SK-N-SH (cell line): ENCODE data around the gene SHC3. TPM values are rescaled to one million over a fixed set of nuclear protein-coding genes. Genes with fewer than 3 reads are reported as not detected.

Source experiments
- CTCF ChIA-PET: fragments of 300-600, 350-600 bp; formaldehyde crosslinking; extraction: SDS; loops from one replicate; lab custom pipeline; 2021; lab: Yijun Ruan, JAX
- POLR2A ChIA-PET: fragments of 350-600 bp; sonication (Branson Sonifier 250); formaldehyde crosslinking; extraction: SDS; loops from one replicate; lab custom pipeline; 2020; ENCODE audit warnings: antibody characterized with exemption, inconsistent platforms; lab: Yijun Ruan, JAX
- DNase-seq: peaks from one replicate; pipeline ENCODE4 v3.0.0; 2012
- H2AFZ ChIP-seq: fragments of 200-600 bp; sonication (generic); 2 replicates; pipeline ENCODE4 v1.8.1; 2016; ENCODE audit warnings: antibody characterized with exemption, mild to moderate bottlenecking, low read depth
- H3F3A ChIP-seq: fragments of 200-600 bp; sonication (generic); replicated peaks from 2 replicates; pipeline ENCODE3; 2016; ENCODE audit warnings: antibody characterized with exemption, mild to moderate bottlenecking; ENCODE audit not compliant: insufficient read depth
- H3K27ac ChIP-seq, 2 experiments: fragments of 200-500 bp in 1 of 2; fragments of 200-600 bp in 1 of 2; sonication (Bioruptor generic) in 1 of 2; sonication (generic), shearing (Covaris generic) in 1 of 2; 2 replicates each; pipeline versions ENCODE4 v1.5.1 to v1.6.1; 2014 to 2016; ENCODE audit warnings: low read depth in 2 of 2, inconsistent platforms in 1 of 2, low read length in 1 of 2, mild to moderate bottlenecking in 1 of 2, mixed read lengths in 1 of 2
- H3K27me3 ChIP-seq: fragments of 200-600 bp; sonication (generic), shearing (Covaris generic); 2 replicates; pipeline ENCODE4 v1.6.1; 2016; ENCODE audit warnings: mixed run types; ENCODE audit not compliant: insufficient read depth
- H3K36me3 ChIP-seq, 2 experiments: fragments of 200-500 bp in 1 of 2; fragments of 200-600 bp in 1 of 2; sonication (Bioruptor generic) in 1 of 2; sonication (generic) in 1 of 2; replicated peaks in 1 of 2; 2 replicates each; pipeline versions ENCODE3 to v1.5.1; 2014 to 2016; ENCODE audit warnings: low read length in 1 of 2, mild to moderate bottlenecking in 1 of 2; ENCODE audit not compliant: insufficient read depth in 2 of 2, control insufficient read depth in 1 of 2
- H3K4me1 ChIP-seq, 2 experiments: fragments of 200-500 bp in 1 of 2; fragments of 200-600 bp in 1 of 2; sonication (Bioruptor generic) in 1 of 2; sonication (generic), shearing (Covaris generic) in 1 of 2; 2 replicates each; pipeline versions ENCODE4 v1.5.1 to v1.6.1; 2014 to 2016; ENCODE audit warnings: low read depth in 1 of 2, low read length in 1 of 2, mixed run types in 1 of 2; ENCODE audit not compliant: insufficient read depth in 2 of 2, control insufficient read depth in 1 of 2
- H3K4me2 ChIP-seq: fragments of 200-600 bp; sonication (generic), shearing (Covaris generic); 2 replicates; pipeline ENCODE4 v1.6.1; 2017; ENCODE audit warnings: mixed run types
- H3K4me3 ChIP-seq, 2 experiments: fragments of 200-500 bp in 1 of 2; fragments of 200-600 bp in 1 of 2; sonication (Bioruptor generic) in 1 of 2; sonication (generic), shearing (Covaris generic) in 1 of 2; 2 replicates each; pipeline versions ENCODE4 v1.5.1 to v1.8.1; 2014 to 2016; ENCODE audit warnings: low read depth in 2 of 2, inconsistent platforms in 1 of 2, low read length in 1 of 2, mild to moderate bottlenecking in 1 of 2, mixed read lengths in 1 of 2, moderate library complexity in 1 of 2
- H3K79me2 ChIP-seq: fragments of 200-600 bp; sonication (generic); 2 replicates; pipeline ENCODE4 v1.8.1; 2017; ENCODE audit warnings: mild to moderate bottlenecking; ENCODE audit not compliant: insufficient read depth
- H3K9ac ChIP-seq: fragments of 200-600 bp; sonication (generic); 2 replicates; pipeline ENCODE4 v1.6.1; 2017; ENCODE audit warnings: mixed run types
- H3K9me2 ChIP-seq: fragments of 200-600 bp; sonication (generic); 2 replicates; pipeline ENCODE4 v1.6.1; 2017; ENCODE audit warnings: mixed run types
- H3K9me3 ChIP-seq: fragments of 200-600 bp; sonication (generic); 2 replicates; pipeline ENCODE4 v1.6.1; 2017; ENCODE audit warnings: mixed run types, mild to moderate bottlenecking, moderate library complexity
- H4K20me1 ChIP-seq: fragments of 200-600 bp; sonication (generic); 2 replicates; pipeline ENCODE4 v1.6.1; 2017; ENCODE audit warnings: mild to moderate bottlenecking, mixed run types; ENCODE audit not compliant: insufficient read depth
- EP300 ChIP-seq, 2 experiments: IDR thresholded peaks; 2 replicates each; pipeline versions ENCODE4 v1.4.0 to v1.6.1; 2012; ENCODE audit warnings: borderline replicate concordance in 1 of 2, low read depth in 1 of 2, low read length in 1 of 2
- FOXJ3 ChIP-seq: sonication (generic); formaldehyde crosslinking; IDR thresholded peaks from 2 replicates; pipeline ENCODE4 v1.5.1; 2020; ENCODE audit warnings: mild to moderate bottlenecking, missing genetic modification reagents
- GATA2 ChIP-seq: sonication (generic); formaldehyde crosslinking; IDR thresholded peaks from 2 replicates; pipeline ENCODE4 v1.5.0; 2020; ENCODE audit warnings: mild to moderate bottlenecking, missing genetic modification reagents
- MAX ChIP-seq: IDR thresholded peaks from 2 replicates; pipeline ENCODE4 v1.4.0; 2012; ENCODE audit warnings: low read depth
- MEF2A ChIP-seq: IDR thresholded peaks from 2 replicates; pipeline ENCODE4 v1.4.0; 2012; ENCODE audit warnings: low read depth, borderline replicate concordance
- NFIC ChIP-seq: IDR thresholded peaks from 2 replicates; pipeline ENCODE4 v1.4.0; 2012; ENCODE audit warnings: borderline replicate concordance
- RAD21 ChIP-seq: IDR thresholded peaks from 2 replicates; pipeline ENCODE4 v1.6.1; 2012; ENCODE audit warnings: mild to moderate bottlenecking, low read length
- REST ChIP-seq: IDR thresholded peaks from 2 replicates; pipeline ENCODE4 v1.6.1; 2012; ENCODE audit warnings: mild to moderate bottlenecking, low read depth, low read length, moderate library complexity
- SIN3A ChIP-seq: IDR thresholded peaks from 2 replicates; pipeline ENCODE4 v1.6.1; 2012; ENCODE audit warnings: low read depth, mild to moderate bottlenecking, low read length, moderate library complexity, borderline replicate concordance
- SMC3 ChIP-seq: IDR thresholded peaks from 2 replicates; pipeline ENCODE4 v1.6.1; 2012; ENCODE audit warnings: low read depth, low read length, improper control_type of control experiment
- YY1 ChIP-seq: IDR thresholded peaks from 2 replicates; pipeline ENCODE4 v1.4.0; 2012; ENCODE audit warnings: low read depth, mild to moderate bottlenecking
- WGBS: methylation state at CpG from one replicate; pipeline ENCODE4 v1.1.6; 2017; ENCODE audit warnings: low lambda C conversion rate; 5-methylcytosine and 5-hydroxymethylcytosine counted together
- polyA plus RNA-seq, 3 experiments: library from polyadenylated mRNA; depleted of rRNA; stranded (reverse); fragments of >200 nt; gene quantifications; 2 replicates each; pipeline ENCODE4 v1.2.3, GENCODE V29; 2012
- TF ChIP-seq, protein P1 (sequence below): fragments of 150-350 bp; IDR thresholded peaks from 2 replicates; pipeline ENCODE4 v1.6.1; 2017; ENCODE audit warnings: antibody characterized with exemption, low read length, low read depth, borderline replicate concordance
- TF ChIP-seq, protein P2 (sequence below): fragments of 200-600 bp; sonication (generic); IDR thresholded peaks from 2 replicates; pipeline ENCODE4 v1.6.1; 2017; ENCODE audit warnings: antibody characterized with exemption, mild to moderate bottlenecking, moderate library complexity
- TF ChIP-seq, protein P3 (sequence below): IDR thresholded peaks from 2 replicates; pipeline ENCODE4 v1.4.0; 2012; ENCODE audit warnings: low read depth, borderline replicate concordance

Gene SHC3
- polyA plus RNA-seq, 1 of the 3 experiments (the other 2 are of a cell fraction): 3.2 TPM

DNA sequence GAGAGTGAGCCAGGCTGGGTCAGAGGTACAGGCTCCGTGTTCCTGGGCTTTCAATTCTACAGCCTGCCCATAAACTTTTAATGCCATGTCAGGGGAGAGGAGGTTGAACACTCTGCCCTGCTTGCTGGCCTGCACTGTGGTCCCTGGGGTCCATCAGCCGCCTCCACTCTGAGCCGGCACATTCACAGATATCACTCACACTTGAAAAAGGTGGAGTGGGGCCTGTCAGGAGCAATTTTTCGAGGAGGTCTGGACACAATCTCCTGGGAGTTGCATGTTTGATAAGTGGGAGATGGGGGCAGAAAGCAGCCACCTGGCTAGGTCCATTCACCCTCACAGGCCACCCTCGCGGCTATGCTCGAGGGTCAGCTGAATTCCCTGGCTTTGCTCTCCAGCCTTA, 164.5 kb downstream of the SHC3 start:
- H3F3A ChIP-seq: no peaks in the 10 kb centered on the region
- no peak for TF ChIP-seq EP300 (IDR thresholded peaks at IDR 0.05; ENCODE audit: borderline replicate concordance in 1 of 2, low read depth in 1 of 2, low read length in 1 of 2)
- TF ChIP-seq MAX: no peak
- TF ChIP-seq, protein P1, sequence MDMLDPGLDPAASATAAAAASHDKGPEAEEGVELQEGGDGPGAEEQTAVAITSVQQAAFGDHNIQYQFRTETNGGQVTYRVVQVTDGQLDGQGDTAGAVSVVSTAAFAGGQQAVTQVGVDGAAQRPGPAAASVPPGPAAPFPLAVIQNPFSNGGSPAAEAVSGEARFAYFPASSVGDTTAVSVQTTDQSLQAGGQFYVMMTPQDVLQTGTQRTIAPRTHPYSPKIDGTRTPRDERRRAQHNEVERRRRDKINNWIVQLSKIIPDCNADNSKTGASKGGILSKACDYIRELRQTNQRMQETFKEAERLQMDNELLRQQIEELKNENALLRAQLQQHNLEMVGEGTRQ: no peak
- no peak for TF ChIP-seq SMC3
- TF ChIP-seq GATA2: no peak
- no peak for TF ChIP-seq NFIC
- TF ChIP-seq YY1: no peak
- no peak for TF ChIP-seq RAD21
- no peak for TF ChIP-seq REST
- TF ChIP-seq SIN3A: no peak
- no peak for TF ChIP-seq MEF2A
- WGBS: 88% methylated on average over 5 of the region's 7 CpGs
- no peaks in the 10 kb centered on the region for H3K9me2 ChIP-seq
- no peak overlapping the region for H3K4me3 ChIP-seq
- H4K20me1 ChIP-seq: no peaks in the 10 kb centered on the region
- no peak overlapping the region for H3K4me2 ChIP-seq
- no peak overlapping the region for H3K9ac ChIP-seq
- H3K9me3 ChIP-seq: no peaks in the 10 kb centered on the region
- H2AFZ ChIP-seq: no peak overlapping the region
- no peaks in the 10 kb centered on the region for H3K27me3 ChIP-seq
- H3K36me3 ChIP-seq: peaks cover 3 to 6% of the 10 kb centered on the region in 2 experiments
- H3K4me1 ChIP-seq: peaks cover 0 to 13% of the 10 kb centered on the region in 2 experiments; a peak in 2 of 4 replicates
- DNase-seq: no peak
- ChIA-PET POLR2A (no interaction called here), CTCF (no interaction called here)
- H3K79me2 ChIP-seq: no peaks in the 10 kb centered on the region
- no peak overlapping the region for H3K27ac ChIP-seq

- no peak overlapping the region for H2AFZ ChIP-seq
- POLR2A ChIA-PET: no interaction called here
- H3K4me1 ChIP-seq: peaks cover 0 to 13% of the 10 kb centered on the region in 2 experiments; a peak in 2 of 4 replicates
- no peak overlapping the region for H3K4me2 ChIP-seq
- H3K9me2 ChIP-seq: no peaks in the 10 kb centered on the region
- no peaks in the 10 kb centered on the region for H3K9me3 ChIP-seq
- TF ChIP-seq, protein P2, sequence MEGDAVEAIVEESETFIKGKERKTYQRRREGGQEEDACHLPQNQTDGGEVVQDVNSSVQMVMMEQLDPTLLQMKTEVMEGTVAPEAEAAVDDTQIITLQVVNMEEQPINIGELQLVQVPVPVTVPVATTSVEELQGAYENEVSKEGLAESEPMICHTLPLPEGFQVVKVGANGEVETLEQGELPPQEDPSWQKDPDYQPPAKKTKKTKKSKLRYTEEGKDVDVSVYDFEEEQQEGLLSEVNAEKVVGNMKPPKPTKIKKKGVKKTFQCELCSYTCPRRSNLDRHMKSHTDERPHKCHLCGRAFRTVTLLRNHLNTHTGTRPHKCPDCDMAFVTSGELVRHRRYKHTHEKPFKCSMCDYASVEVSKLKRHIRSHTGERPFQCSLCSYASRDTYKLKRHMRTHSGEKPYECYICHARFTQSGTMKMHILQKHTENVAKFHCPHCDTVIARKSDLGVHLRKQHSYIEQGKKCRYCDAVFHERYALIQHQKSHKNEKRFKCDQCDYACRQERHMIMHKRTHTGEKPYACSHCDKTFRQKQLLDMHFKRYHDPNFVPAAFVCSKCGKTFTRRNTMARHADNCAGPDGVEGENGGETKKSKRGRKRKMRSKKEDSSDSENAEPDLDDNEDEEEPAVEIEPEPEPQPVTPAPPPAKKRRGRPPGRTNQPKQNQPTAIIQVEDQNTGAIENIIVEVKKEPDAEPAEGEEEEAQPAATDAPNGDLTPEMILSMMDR: no peak
- TF ChIP-seq, protein P1: no peak
- TF ChIP-seq, protein P3, sequence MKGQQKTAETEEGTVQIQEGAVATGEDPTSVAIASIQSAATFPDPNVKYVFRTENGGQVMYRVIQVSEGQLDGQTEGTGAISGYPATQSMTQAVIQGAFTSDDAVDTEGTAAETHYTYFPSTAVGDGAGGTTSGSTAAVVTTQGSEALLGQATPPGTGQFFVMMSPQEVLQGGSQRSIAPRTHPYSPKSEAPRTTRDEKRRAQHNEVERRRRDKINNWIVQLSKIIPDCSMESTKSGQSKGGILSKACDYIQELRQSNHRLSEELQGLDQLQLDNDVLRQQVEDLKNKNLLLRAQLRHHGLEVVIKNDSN: no peak
- no peak for TF ChIP-seq MEF2A
- TF ChIP-seq FOXJ3 (CRISPR knock-in tag): no peak
- no peaks in the 10 kb centered on the region for H3K79me2 ChIP-seq
- H3K27ac ChIP-seq: no peak overlapping the region
- H3K9ac ChIP-seq: no peak overlapping the region
- 86% methylated on average over 1 of the region's 1 CpG for WGBS
- no peaks in the 10 kb centered on the region for H3K27me3 ChIP-seq
- no peak for DNase-seq
- H3F3A ChIP-seq: no peaks in the 10 kb centered on the region
- no peaks in the 10 kb centered on the region for H4K20me1 ChIP-seq
- H3K36me3 ChIP-seq: peaks cover 3 to 4% of the 10 kb centered on the region in 2 experiments
- CTCF ChIA-PET: no interaction called here
- H3K4me3 ChIP-seq: no peak overlapping the region
Measured at GRCh38 chr9:89013660-89014059, 165.0 kb downstream of the SHC3 start.
